GM23338 (cell line): ENCODE data around the gene HS3ST1. TPM values are rescaled to one million over a fixed set of nuclear protein-coding genes. Genes with fewer than 3 reads are reported as not detected.

Experiments used
- ATAC-seq: fragments of 200-7000 bp; cut with Tn5 transposase; 3 replicates; pipeline ENCODE4 v1.9.1; 2020
- DNase-seq: peaks from one replicate; pipeline ENCODE4 v3.0.0-alpha.2; 2015; ENCODE audit warnings: low spot score
- H2AFZ ChIP-seq: fragments of 200-600 bp; sonication (generic); 2 replicates; pipeline ENCODE4 v1.8.0; 2016; ENCODE audit warnings: antibody characterized with exemption, mild to moderate bottlenecking, moderate library complexity
- H3F3A ChIP-seq: fragments of 200-600 bp; sonication (generic); replicated peaks from 2 replicates; pipeline ENCODE4 v1.8.0; 2017; ENCODE audit warnings: antibody characterized with exemption, mixed run types, low read depth
- H3K27ac ChIP-seq: fragments of 200-600 bp; sonication (generic); 2 replicates; pipeline ENCODE4 v1.6.1; 2016; ENCODE audit warnings: low read depth
- H3K27me3 ChIP-seq: fragments of 200-600 bp; sonication (generic); 2 replicates; pipeline ENCODE4 v1.8.0; 2016; ENCODE audit warnings: mild to moderate bottlenecking, mixed run types, moderate library complexity; ENCODE audit not compliant: insufficient read depth
- H3K36me3 ChIP-seq: fragments of 200-600 bp; sonication (generic); 2 replicates; pipeline ENCODE4 v1.8.0; 2016; ENCODE audit warnings: mild to moderate bottlenecking; ENCODE audit not compliant: insufficient read depth
- H3K4me1 ChIP-seq: fragments of 200-600 bp; sonication (generic); 2 replicates; pipeline ENCODE4 v1.8.0; 2016; ENCODE audit warnings: mild to moderate bottlenecking, moderate library complexity; ENCODE audit not compliant: insufficient read depth
- H3K4me2 ChIP-seq: fragments of 200-600 bp; sonication (generic); 2 replicates; pipeline ENCODE4 v1.7.1; 2017; ENCODE audit warnings: mixed run types
- H3K4me3 ChIP-seq: fragments of 200-600 bp; sonication (generic); 2 replicates; pipeline ENCODE4 v1.6.1; 2016; ENCODE audit warnings: mixed run types
- H3K79me2 ChIP-seq: fragments of 200-600 bp; sonication (generic); replicated peaks from 2 replicates; pipeline ENCODE4 v1.8.0; 2017; ENCODE audit warnings: mild to moderate bottlenecking; ENCODE audit not compliant: insufficient read depth
- H3K9me2 ChIP-seq: fragments of 200-600 bp; sonication (generic); 2 replicates; pipeline ENCODE4 v1.8.0; 2017; ENCODE audit not compliant: insufficient read depth
- H4K20me1 ChIP-seq: fragments of 200-600 bp; sonication (generic); replicated peaks from 2 replicates; pipeline ENCODE4 v1.8.0; 2017; ENCODE audit warnings: mild to moderate bottlenecking; ENCODE audit not compliant: insufficient read depth
- H3K27ac Mint-ChIP-seq: 2 replicates; pipeline ENCODE4 v1.8.0; 2020; ENCODE audit warnings: inconsistent platforms, mild to moderate bottlenecking, moderate library complexity, mixed read lengths
- H3K27me3 Mint-ChIP-seq: 3 replicates; pipeline ENCODE4 v1.8.0; 2022; ENCODE audit warnings: low read depth, mild to moderate bottlenecking, moderate library complexity, mixed read lengths, inconsistent platforms; ENCODE audit not compliant: insufficient read depth, poor library complexity
- H3K36me3 Mint-ChIP-seq: 3 replicates; pipeline ENCODE4 v1.8.0; 2021; ENCODE audit warnings: low read depth, mild to moderate bottlenecking, inconsistent platforms, moderate library complexity, mixed read lengths
- H3K4me1 Mint-ChIP-seq: 3 replicates; pipeline ENCODE4 v1.8.0; 2020; ENCODE audit warnings: mild to moderate bottlenecking, inconsistent platforms, mixed read lengths
- H3K4me3 Mint-ChIP-seq: 3 replicates; pipeline ENCODE4 v1.8.0; 2021; ENCODE audit warnings: moderate library complexity, mild to moderate bottlenecking, inconsistent platforms, mixed read lengths
- H3K9me3 Mint-ChIP-seq: 3 replicates; pipeline ENCODE4 v1.8.0; 2020; ENCODE audit warnings: moderate library complexity, mild to moderate bottlenecking, inconsistent platforms, mixed read lengths
- EZH2 ChIP-seq: fragments of 200-600 bp; sonication (generic); IDR thresholded peaks from one replicate; pipeline ENCODE4 v1.8.0; 2017; ENCODE audit warnings: antibody characterized with exemption, mild to moderate bottlenecking, low read depth; ENCODE audit not compliant: unreplicated experiment
- JUNB ChIP-seq: IDR thresholded peaks from one replicate; pipeline ENCODE4 v1.6.1; 2016; ENCODE audit warnings: antibody characterized with exemption; ENCODE audit not compliant: unreplicated experiment
- POLR2AphosphoS5 ChIP-seq: IDR thresholded peaks from 2 replicates; pipeline ENCODE4 v1.6.1; 2016; ENCODE audit warnings: antibody characterized with exemption, low read depth
- ZNF462 ChIP-seq: fragments of 250-450 bp; sonication (Bioruptor Pico); IDR thresholded peaks from 2 replicates; pipeline ENCODE4 v1.5.0; 2020; ENCODE audit warnings: mild to moderate bottlenecking, moderate library complexity
- polyA plus RNA-seq: library from polyadenylated mRNA; unstranded; fragments of >200 nt; fragmentation: Nextera tagmentation; extraction: Ambion mirVana; gene quantifications from 2 replicates; pipeline ENCODE4 v1.2.1, GENCODE V29; 2016
- total RNA-seq: library from RNA; depleted of rRNA; stranded (reverse); fragments of >200 nt; shearing (Covaris generic); gene quantifications from 2 replicates; pipeline ENCODE4 v1.2.3, GENCODE V29; 2014
- TF ChIP-seq, protein P1 (sequence below): IDR thresholded peaks from one replicate; pipeline ENCODE4 v1.6.1; 2018; ENCODE audit warnings: antibody characterized with exemption; ENCODE audit not compliant: unreplicated experiment

The HS3ST1 gene
- total and polyA plus RNA-seq, 2 experiments from 2014 or later = 0.94 to 1.3 TPM

DNA sequence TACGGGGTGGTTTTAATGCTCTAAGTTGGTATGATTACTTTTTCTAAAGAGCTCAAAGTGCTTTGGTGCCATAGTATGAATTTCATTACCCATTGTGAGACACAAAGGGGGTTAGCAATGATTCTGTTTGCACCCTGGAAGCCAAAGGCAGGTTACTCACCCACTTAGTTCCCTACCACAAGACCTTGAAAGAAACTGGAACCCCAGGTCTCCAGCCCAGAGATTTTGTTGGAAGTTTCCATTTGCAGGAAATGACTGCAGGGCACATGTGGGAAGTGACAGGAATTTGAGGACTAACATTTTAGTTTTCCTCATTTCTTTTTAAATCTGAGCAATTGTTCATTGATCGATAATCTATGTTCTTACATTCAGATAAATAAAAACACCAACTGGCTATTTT, 1.8 kb upstream of the HS3ST1 start (continued):
- no peak for TF ChIP-seq ZNF462 (CRISPR knock-in tag)
- TF ChIP-seq, protein P1, sequence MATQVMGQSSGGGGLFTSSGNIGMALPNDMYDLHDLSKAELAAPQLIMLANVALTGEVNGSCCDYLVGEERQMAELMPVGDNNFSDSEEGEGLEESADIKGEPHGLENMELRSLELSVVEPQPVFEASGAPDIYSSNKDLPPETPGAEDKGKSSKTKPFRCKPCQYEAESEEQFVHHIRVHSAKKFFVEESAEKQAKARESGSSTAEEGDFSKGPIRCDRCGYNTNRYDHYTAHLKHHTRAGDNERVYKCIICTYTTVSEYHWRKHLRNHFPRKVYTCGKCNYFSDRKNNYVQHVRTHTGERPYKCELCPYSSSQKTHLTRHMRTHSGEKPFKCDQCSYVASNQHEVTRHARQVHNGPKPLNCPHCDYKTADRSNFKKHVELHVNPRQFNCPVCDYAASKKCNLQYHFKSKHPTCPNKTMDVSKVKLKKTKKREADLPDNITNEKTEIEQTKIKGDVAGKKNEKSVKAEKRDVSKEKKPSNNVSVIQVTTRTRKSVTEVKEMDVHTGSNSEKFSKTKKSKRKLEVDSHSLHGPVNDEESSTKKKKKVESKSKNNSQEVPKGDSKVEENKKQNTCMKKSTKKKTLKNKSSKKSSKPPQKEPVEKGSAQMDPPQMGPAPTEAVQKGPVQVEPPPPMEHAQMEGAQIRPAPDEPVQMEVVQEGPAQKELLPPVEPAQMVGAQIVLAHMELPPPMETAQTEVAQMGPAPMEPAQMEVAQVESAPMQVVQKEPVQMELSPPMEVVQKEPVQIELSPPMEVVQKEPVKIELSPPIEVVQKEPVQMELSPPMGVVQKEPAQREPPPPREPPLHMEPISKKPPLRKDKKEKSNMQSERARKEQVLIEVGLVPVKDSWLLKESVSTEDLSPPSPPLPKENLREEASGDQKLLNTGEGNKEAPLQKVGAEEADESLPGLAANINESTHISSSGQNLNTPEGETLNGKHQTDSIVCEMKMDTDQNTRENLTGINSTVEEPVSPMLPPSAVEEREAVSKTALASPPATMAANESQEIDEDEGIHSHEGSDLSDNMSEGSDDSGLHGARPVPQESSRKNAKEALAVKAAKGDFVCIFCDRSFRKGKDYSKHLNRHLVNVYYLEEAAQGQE = no peak
- no peak for TF ChIP-seq JUNB
- no peak for TF ChIP-seq EZH2

- Histone ChIP-seq H4K20me1 (peaks cover 5% of the 10 kb centered on the region; the same call in 1 of the 2 replicates), H3K36me3 (no peaks in the 10 kb centered on the region), H3K4me1 (peaks cover 20% of the 10 kb centered on the region), H3K9me2 (no peaks in the 10 kb centered on the region), H3K4me2 (peak overlapping the region; percentile 96), H3K27ac (no peak overlapping the region), H3F3A (no peaks in the 10 kb centered on the region), H2AFZ (peak overlapping the region; percentile 95), H3K79me2 (no peaks in the 10 kb centered on the region), H3K4me3 (peak overlapping the region; percentile 78), H3K27me3 (peaks cover 50% of the 10 kb centered on the region)
- no peaks in the 10 kb centered on the region; the same call in 2 of the 3 replicates for H3K36me3 Mint-ChIP-seq
- H3K9me3 Mint-ChIP-seq = no peaks in the 10 kb centered on the region
- peaks cover 37% of the 10 kb centered on the region for H3K27me3 Mint-ChIP-seq
- peak overlapping the region; percentile 83 for H3K4me3 Mint-ChIP-seq
- ATAC-seq (no peak), DNase-seq (peak; percentile 32)
- peaks cover 26% of the 10 kb centered on the region for H3K4me1 Mint-ChIP-seq
- no peak overlapping the region for H3K27ac Mint-ChIP-seq
- TF ChIP-seq POLR2AphosphoS5 (no peak), JUNB (no peak), ZNF462 (CRISPR knock-in tag) (no peak)
Observed at GRCh38 chr4:11429699-11430045, 978 bp upstream of the HS3ST1 start.
